GM12878 (cell line): ENCODE results near the gene CTRB2. TPM values are rescaled to one million over a fixed set of nuclear protein-coding genes. Genes with fewer than 3 reads are reported as not detected.
"Not testable (repeated sequence)": the region's sequence is repeated elsewhere in the genome, so short reads cannot be mapped to it uniquely, and the experiment has no call there.

ENCODE experiments used
- ATAC-seq: fragments of 200-7000 bp; cut with Tn5 transposase; 3 replicates; pipeline ENCODE4 v1.9.1; 2020; ENCODE audit warnings: mild to moderate bottlenecking, moderate library complexity
- BruUV-seq: library from RNA; stranded (reverse); fragments of 400-500 nt; replicated peaks from 2 replicates; lab custom pipeline; 2021; lab: Mats Ljungman, UMichigan
- CTCF ChIA-PET: fragments of 300-600 bp; sonication (Branson Sonifier 250); formaldehyde crosslinking; extraction: SDS; loops from one replicate; lab custom pipeline; 2021; ENCODE audit warnings: inconsistent platforms; lab: Yijun Ruan, JAX
- POLR2A ChIA-PET: fragments of 350-600 bp; formaldehyde crosslinking; extraction: SDS; loops from one replicate; lab custom pipeline; 2021; ENCODE audit warnings: inconsistent platforms; lab: Charles Lee
- RAD21 ChIA-PET: fragments of 300-600 bp; sonication (Branson Sonifier 250); formaldehyde crosslinking; loops from one replicate; lab custom pipeline; 2023; ENCODE audit warnings: antibody characterized with exemption; ENCODE audit not compliant: unreplicated experiment; lab: Charles Lee
- SMC1A ChIA-PET: fragments of 300-600 bp; sonication (Branson Sonifier 250); formaldehyde crosslinking; loops from one replicate; lab custom pipeline; 2023; ENCODE audit not compliant: unreplicated experiment, uncharacterized antibody; lab: Charles Lee
- DNase-seq: peaks from one replicate; pipeline ENCODE4 v3.0.0-alpha.2; 2011; ENCODE audit warnings: low read depth, low spot score
- FAIRE-seq: peaks from 3 replicates; lab custom pipeline; 2011; peaks lifted over from hg19 to GRCh38; lab: Jason Lieb, UNC
- H2AFZ ChIP-seq: 2 replicates; pipeline ENCODE4 v1.6.0; 2011; ENCODE audit warnings: low read depth, low read length, control low read depth; ENCODE audit not compliant: control insufficient read depth
- H3K27ac ChIP-seq: 2 replicates; pipeline ENCODE4 v1.5.1; 2011; ENCODE audit warnings: control low read depth; ENCODE audit not compliant: control insufficient read depth, insufficient read depth
- H3K27me3 ChIP-seq, 2 experiments: replicated peaks in 1 of 2; 2 replicates each; pipeline versions ENCODE4 v1.6.0 to v1.6.1; 2011; ENCODE audit warnings: low read length in 1 of 2; ENCODE audit not compliant: control insufficient read depth in 2 of 2, insufficient read depth in 2 of 2
- H3K36me3 ChIP-seq, 2 experiments: 2 replicates each; pipeline ENCODE4 v1.5.1; 2011; ENCODE audit warnings: low read length in 1 of 2; ENCODE audit not compliant: control insufficient read depth in 2 of 2, insufficient read depth in 2 of 2
- H3K4me1 ChIP-seq: 2 replicates; pipeline ENCODE4 v1.6.1; 2011; ENCODE audit warnings: mild to moderate bottlenecking, low read length, moderate library complexity, mixed read lengths; ENCODE audit not compliant: control insufficient read depth, insufficient read depth
- H3K4me2 ChIP-seq: 2 replicates; pipeline ENCODE4 v1.6.0; 2011; ENCODE audit warnings: control low read depth; ENCODE audit not compliant: control insufficient read depth, insufficient read depth
- H3K4me3 ChIP-seq: fragments of 200-600 bp; sonication (generic); 2 replicates; pipeline ENCODE4 v1.5.1; 2016
- H3K79me2 ChIP-seq: 2 replicates; pipeline ENCODE4 v1.6.0; 2011; ENCODE audit warnings: low read length; ENCODE audit not compliant: control insufficient read depth, insufficient read depth
- H3K9ac ChIP-seq: 2 replicates; pipeline ENCODE4 v1.8.0; 2011; ENCODE audit warnings: low read length, control low read depth, mixed read lengths; ENCODE audit not compliant: control insufficient read depth, insufficient read depth
- H3K9me3 ChIP-seq: replicated peaks from 3 replicates; pipeline ENCODE4 v1.5.1; 2011; ENCODE audit warnings: mild to moderate bottlenecking, low read length; ENCODE audit not compliant: control insufficient read depth, insufficient read depth
- H4K20me1 ChIP-seq: 2 replicates; pipeline ENCODE4 v1.6.0; 2011; ENCODE audit not compliant: control insufficient read depth, insufficient read depth
- BMI1 ChIP-seq: fragments of 450-650 bp; IDR thresholded peaks from 2 replicates; pipeline ENCODE4 v1.6.1; 2016; ENCODE audit warnings: mild to moderate bottlenecking, moderate library complexity, borderline replicate concordance
- CEBPB ChIP-seq, 2 experiments: fragments of 150-350 bp in 1 of 2; IDR thresholded peaks; 2 replicates each; pipeline ENCODE4 v1.6.1; 2012 to 2014; ENCODE audit warnings: low read depth in 2 of 2, low read length in 2 of 2, borderline replicate concordance in 1 of 2, inconsistent platforms in 1 of 2
- RAD21 ChIP-seq: IDR thresholded peaks from 2 replicates; pipeline ENCODE4 v1.6.1; 2011; ENCODE audit warnings: mild to moderate bottlenecking, low read depth, low read length, moderate library complexity; ENCODE audit not compliant: insufficient read depth
- RCOR1 ChIP-seq: conservative IDR thresholded peaks from 2 replicates; pipeline ENCODE4 v1.6.1; 2012; ENCODE audit warnings: low read depth, low read length, improper control_type of control experiment
- YY1 ChIP-seq: IDR thresholded peaks from 2 replicates; pipeline ENCODE4 v1.6.1; 2011; ENCODE audit warnings: low read depth, mild to moderate bottlenecking, low read length
- WGBS: methylation state at CpG from one replicate; pipeline ENCODE4 v1.1.6; 2016; ENCODE audit warnings: low lambda C conversion rate; ENCODE audit not compliant: insufficient replicate concordance, insufficient coverage; ENCODE audit errors: missing lambda C conversion rate; 5-methylcytosine and 5-hydroxymethylcytosine counted together
- in situ Hi-C: fragments of 300-500 bp; cut with MboI; formaldehyde crosslinking; loops from 9 replicates; pipeline ENCODE4 v1.14.3; 2018; ENCODE audit warnings: mixed read lengths
- intact Hi-C: fragments of 100-400 bp; cut with micrococcal nuclease; formaldehyde crosslinking; loops from one replicate; pipeline ENCODE4 v1.14.2; 2022; ENCODE audit not compliant: unreplicated experiment
- polyA plus RNA-seq, 11 experiments: library from polyadenylated mRNA; depleted of rRNA in 4 of 11; unstranded in 6 of 11; stranded (reverse) in 5 of 11; fragments of >200 nt; fragmentation: Nextera tagmentation in 4 of 11; fragmentation: Illumina TruSeq in 1 of 11; extraction: Ambion mirVana in 4 of 11; extraction: Trizol in 1 of 11; gene quantifications; 1 replicate in 1 of 11; 2 replicates in 10 of 11; pipeline versions ENCODE4 v1.2.1 to v1.2.3, GENCODE V29; 2011 to 2016; ENCODE audit warnings: inconsistent platforms in 2 of 11, missing spikeins in 2 of 11, low read depth in 1 of 11
- total RNA-seq, 4 experiments: library from RNA; depleted of rRNA in 3 of 4; stranded (reverse); fragments of >200 nt in 3 of 4; fragmentation: Illumina TruSeq in 1 of 4; extraction: Trizol in 1 of 4; gene quantifications; 2 replicates each; pipeline versions ENCODE4 v1.2.1 to v1.2.3, GENCODE V29; 2013 to 2021
- TF ChIP-seq, protein P1 (sequence below): fragments of 450-650 bp; formaldehyde crosslinking; IDR thresholded peaks from 2 replicates; pipeline ENCODE4 v1.4.0; 2022; ENCODE audit warnings: mild to moderate bottlenecking, moderate library complexity
- TF ChIP-seq, protein P2 (sequence below): IDR thresholded peaks from 2 replicates; pipeline ENCODE4 v1.6.1; 2012; ENCODE audit warnings: mild to moderate bottlenecking, low read depth, low read length

CTRB2 gene
- total and polyA plus RNA-seq, 10 of the 15 experiments (the other 5 are each of a cell fraction or from before 2014, with no cell fraction given) = 9.4 TPM; not detected in 9

DNA sequence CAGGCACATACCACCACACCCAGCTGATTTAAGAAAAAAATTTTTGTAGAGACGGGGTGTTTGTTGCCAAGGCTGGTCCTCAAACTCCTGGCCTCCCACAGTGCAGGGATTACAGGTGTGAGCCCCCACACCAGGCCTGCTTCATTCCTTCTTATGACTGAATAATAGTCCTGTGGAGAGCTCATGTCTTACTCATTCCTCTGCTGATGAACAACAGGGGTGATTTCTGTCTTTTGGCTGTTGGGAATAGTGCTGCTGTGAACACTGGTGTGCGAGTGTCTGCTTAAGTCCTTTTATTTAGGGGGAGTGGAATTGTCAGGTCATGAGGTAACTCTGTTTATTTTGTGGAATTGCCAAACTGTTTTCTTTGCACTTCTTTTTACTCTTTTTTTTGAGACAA, 9.2 kb upstream of the CTRB2 start:
- RAD21 ChIA-PET = interaction anchor here (0.6 kb wide), 1 partner anchor 60 kb away, joined by 3 read pairs; no protein-coding TSS in a partner anchor
- intact Hi-C loops (loop anchor here (5.0 kb wide), 1 partner anchor 171 kb away; no protein-coding TSS in a partner anchor), in situ Hi-C loops (loop anchor here (10.0 kb wide), 1 partner anchor 549 kb away; no protein-coding TSS in a partner anchor)
- SMC1A ChIA-PET = interaction anchor here (0.9 kb wide), 1 partner anchor 17 kb away, joined by 6 read pairs; no protein-coding TSS in a partner anchor
- FAIRE-seq (no peak), DNase-seq (no peak), ATAC-seq (no peak)
- no peaks in the 10 kb centered on the region for H3K27me3 ChIP-seq
- no peaks in the 10 kb centered on the region for H3K79me2 ChIP-seq
- no peaks in the 10 kb centered on the region for H3K9me3 ChIP-seq
- H3K4me2 ChIP-seq = no peak overlapping the region
- no peak overlapping the region for H3K4me3 ChIP-seq
- H3K36me3 ChIP-seq = no peaks in the 10 kb centered on the region
- H4K20me1 ChIP-seq = no peaks in the 10 kb centered on the region
- POLR2A ChIA-PET = interaction anchor here (1.5 kb wide), 1 partner anchor 18 kb away, joined by 3 read pairs; no protein-coding TSS in a partner anchor
- no TSS peak for BruUV-seq
- peaks cover 20% of the 10 kb centered on the region for H3K4me1 ChIP-seq
- no peak overlapping the region for H3K27ac ChIP-seq
- CTCF ChIA-PET = interaction anchor here (1.7 kb wide), 1 partner anchor 17 kb away, joined by 6 read pairs; no protein-coding TSS in a partner anchor
- no peak overlapping the region for H2AFZ ChIP-seq
- 71% methylated on average over 2 of the region's 2 CpGs for WGBS
- TF ChIP-seq, protein P1, sequence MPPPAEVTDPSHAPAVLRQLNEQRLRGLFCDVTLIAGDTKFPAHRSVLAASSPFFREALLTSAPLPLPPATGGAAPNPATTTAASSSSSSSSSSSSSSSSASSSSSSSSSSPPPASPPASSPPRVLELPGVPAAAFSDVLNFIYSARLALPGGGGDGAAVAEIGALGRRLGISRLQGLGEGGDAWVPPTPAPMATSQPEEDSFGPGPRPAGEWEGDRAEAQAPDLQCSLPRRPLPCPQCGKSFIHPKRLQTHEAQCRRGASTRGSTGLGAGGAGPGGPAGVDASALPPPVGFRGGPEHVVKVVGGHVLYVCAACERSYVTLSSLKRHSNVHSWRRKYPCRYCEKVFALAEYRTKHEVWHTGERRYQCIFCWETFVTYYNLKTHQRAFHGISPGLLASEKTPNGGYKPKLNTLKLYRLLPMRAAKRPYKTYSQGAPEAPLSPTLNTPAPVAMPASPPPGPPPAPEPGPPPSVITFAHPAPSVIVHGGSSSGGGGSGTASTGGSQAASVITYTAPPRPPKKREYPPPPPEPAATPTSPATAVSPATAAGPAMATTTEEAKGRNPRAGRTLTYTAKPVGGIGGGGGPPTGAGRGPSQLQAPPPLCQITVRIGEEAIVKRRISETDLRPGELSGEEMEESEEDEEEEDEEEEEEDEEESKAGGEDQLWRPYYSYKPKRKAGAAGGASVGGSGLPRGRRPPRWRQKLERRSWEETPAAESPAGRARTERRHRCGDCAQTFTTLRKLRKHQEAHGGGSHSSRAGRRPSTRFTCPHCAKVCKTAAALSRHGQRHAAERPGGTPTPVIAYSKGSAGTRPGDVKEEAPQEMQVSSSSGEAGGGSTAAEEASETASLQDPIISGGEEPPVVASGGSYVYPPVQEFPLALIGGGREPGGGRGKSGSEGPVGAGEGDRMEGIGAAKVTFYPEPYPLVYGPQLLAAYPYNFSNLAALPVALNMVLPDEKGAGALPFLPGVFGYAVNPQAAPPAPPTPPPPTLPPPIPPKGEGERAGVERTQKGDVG = no peak
- TF ChIP-seq BMI1 (no peak), YY1 (no peak), CEBPB (IDR thresholded peaks at IDR 0.05; ENCODE audit: borderline replicate concordance in 1 of 2, low read depth in 2 of 2, low read length in 2 of 2) (no peak), RCOR1 (no peak), RAD21 (no peak)
- TF ChIP-seq, protein P2, sequence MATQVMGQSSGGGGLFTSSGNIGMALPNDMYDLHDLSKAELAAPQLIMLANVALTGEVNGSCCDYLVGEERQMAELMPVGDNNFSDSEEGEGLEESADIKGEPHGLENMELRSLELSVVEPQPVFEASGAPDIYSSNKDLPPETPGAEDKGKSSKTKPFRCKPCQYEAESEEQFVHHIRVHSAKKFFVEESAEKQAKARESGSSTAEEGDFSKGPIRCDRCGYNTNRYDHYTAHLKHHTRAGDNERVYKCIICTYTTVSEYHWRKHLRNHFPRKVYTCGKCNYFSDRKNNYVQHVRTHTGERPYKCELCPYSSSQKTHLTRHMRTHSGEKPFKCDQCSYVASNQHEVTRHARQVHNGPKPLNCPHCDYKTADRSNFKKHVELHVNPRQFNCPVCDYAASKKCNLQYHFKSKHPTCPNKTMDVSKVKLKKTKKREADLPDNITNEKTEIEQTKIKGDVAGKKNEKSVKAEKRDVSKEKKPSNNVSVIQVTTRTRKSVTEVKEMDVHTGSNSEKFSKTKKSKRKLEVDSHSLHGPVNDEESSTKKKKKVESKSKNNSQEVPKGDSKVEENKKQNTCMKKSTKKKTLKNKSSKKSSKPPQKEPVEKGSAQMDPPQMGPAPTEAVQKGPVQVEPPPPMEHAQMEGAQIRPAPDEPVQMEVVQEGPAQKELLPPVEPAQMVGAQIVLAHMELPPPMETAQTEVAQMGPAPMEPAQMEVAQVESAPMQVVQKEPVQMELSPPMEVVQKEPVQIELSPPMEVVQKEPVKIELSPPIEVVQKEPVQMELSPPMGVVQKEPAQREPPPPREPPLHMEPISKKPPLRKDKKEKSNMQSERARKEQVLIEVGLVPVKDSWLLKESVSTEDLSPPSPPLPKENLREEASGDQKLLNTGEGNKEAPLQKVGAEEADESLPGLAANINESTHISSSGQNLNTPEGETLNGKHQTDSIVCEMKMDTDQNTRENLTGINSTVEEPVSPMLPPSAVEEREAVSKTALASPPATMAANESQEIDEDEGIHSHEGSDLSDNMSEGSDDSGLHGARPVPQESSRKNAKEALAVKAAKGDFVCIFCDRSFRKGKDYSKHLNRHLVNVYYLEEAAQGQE = no peak
- TF ChIP-seq, all 136 proteins: peak for 0
- no peak overlapping the region for H3K9ac ChIP-seq

DNA sequence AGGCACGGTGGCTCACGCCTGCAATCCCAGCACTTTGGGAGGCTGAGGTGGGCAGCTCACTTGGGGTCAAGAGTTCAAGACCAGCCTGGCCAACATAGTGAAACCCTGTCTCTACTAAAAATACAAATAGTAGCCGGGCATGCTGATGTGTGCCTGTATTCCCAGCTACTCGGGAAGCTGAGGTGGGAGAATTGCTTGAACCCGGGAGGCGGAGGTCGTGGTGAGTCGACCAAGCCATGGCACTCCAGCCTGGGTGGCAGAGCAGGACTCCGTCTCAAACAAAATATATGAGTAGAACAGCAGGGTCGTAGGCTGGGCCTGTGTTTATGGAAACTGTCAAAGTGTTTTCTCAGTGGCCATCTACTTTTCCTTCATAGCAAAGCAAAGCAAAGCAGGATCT, 4.3 kb upstream of the CTRB2 start:
- H3K79me2 ChIP-seq, H3K4me3 ChIP-seq, H3K4me2 ChIP-seq, DNase-seq, H3K27ac ChIP-seq, BruUV-seq, RAD21 ChIA-PET, POLR2A ChIA-PET, intact Hi-C loops, ATAC-seq, H3K36me3 ChIP-seq, H3K9ac ChIP-seq, H4K20me1 ChIP-seq, H3K9me3 ChIP-seq, H2AFZ ChIP-seq, FAIRE-seq, H3K4me1 ChIP-seq, H3K27me3 ChIP-seq: not testable (repeated sequence)
- SMC1A ChIA-PET = interaction anchor here (0.6 kb wide), 1 partner anchor 1846 kb away, joined by 4 read pairs; no protein-coding TSS in a partner anchor
- CTCF ChIA-PET = interaction anchor here (1.0 to 1.3 kb wide), 2 partner anchors 22 to 191 kb away, joined by 3 read pairs; no protein-coding TSS in a partner anchor
- whole genome bisulfite sequencing = 55% methylated on average over 10 of the region's 10 CpGs
- in situ Hi-C loops = loop anchor here (10.0 kb wide), 1 partner anchor 554 kb away; no protein-coding TSS in a partner anchor
